Endothelial cell of umbilical vein (primary cell): ENCODE results near the gene POLE4. TPM values are rescaled to one million over a fixed set of nuclear protein-coding genes. Genes with fewer than 3 reads are reported as not detected.

Experiments used
- BruUV-seq: library from RNA; stranded (reverse); fragments of 400-500 nt; replicated peaks from 2 replicates; lab custom pipeline; 2021; lab: Mats Ljungman, UMichigan
- CTCF ChIA-PET: fragments of 300-600, 350-600 bp; sonication (Branson Sonifier 250); formaldehyde crosslinking; loops from one replicate; lab custom pipeline; 2021; ENCODE audit warnings: antibody characterized with exemption, inconsistent platforms; lab: Charles Lee
- POLR2A ChIA-PET: fragments of 300-600, 350-600 bp; sonication (Branson Sonifier 250); formaldehyde crosslinking; loops from one replicate; lab custom pipeline; 2021; ENCODE audit warnings: antibody characterized with exemption, inconsistent platforms; lab: Charles Lee
- DNase-seq: peaks from one replicate; pipeline ENCODE4 v3.0.0-alpha.2; 2011; ENCODE audit warnings: low read depth, low spot score
- FAIRE-seq: peaks from 2 replicates; lab custom pipeline; 2011; peaks lifted over from hg19 to GRCh38; lab: Jason Lieb, UNC
- H2AFZ ChIP-seq: 2 replicates; pipeline ENCODE4 v1.6.0; 2012; ENCODE audit warnings: low read depth, low read length, control low read depth, inconsistent platforms
- H3K27ac ChIP-seq: 2 replicates; pipeline ENCODE4 v1.5.1; 2011; ENCODE audit warnings: low read depth, mild to moderate bottlenecking, control low read depth, low read length, moderate library complexity; ENCODE audit not compliant: insufficient read depth
- H3K27me3 ChIP-seq, 2 experiments: 2 replicates each; pipeline versions ENCODE4 v1.6.0 to v1.6.1; 2011; ENCODE audit warnings: low read length in 2 of 2, mixed read lengths in 1 of 2; ENCODE audit not compliant: control insufficient read depth in 2 of 2, insufficient read depth in 2 of 2
- H3K36me3 ChIP-seq, 2 experiments: 2 replicates in 1 of 2; 3 replicates in 1 of 2; pipeline ENCODE4 v1.5.1; 2011; ENCODE audit warnings: low read length in 2 of 2, mild to moderate bottlenecking in 1 of 2, moderate library complexity in 1 of 2; ENCODE audit not compliant: control insufficient read depth in 2 of 2, insufficient read depth in 2 of 2; ENCODE audit errors: extremely low read depth in 1 of 2
- H3K4me1 ChIP-seq: 3 replicates; pipeline ENCODE4 v1.5.1; 2011; ENCODE audit warnings: mild to moderate bottlenecking, low read length; ENCODE audit not compliant: control insufficient read depth, insufficient read depth; ENCODE audit errors: extremely low read depth
- H3K4me2 ChIP-seq: 2 replicates; pipeline ENCODE4 v1.6.1; 2011; ENCODE audit warnings: low read length, control low read depth, mixed read lengths; ENCODE audit not compliant: insufficient read depth
- H3K4me3 ChIP-seq, 3 experiments: fragments of 200-600 bp in 1 of 3; sonication (generic), shearing (Covaris generic) in 1 of 3; replicated peaks in 1 of 3; 2 replicates each; pipeline ENCODE4 v1.5.1; 2011 to 2016; ENCODE audit warnings: control low read depth in 3 of 3, low read length in 3 of 3, mild to moderate bottlenecking in 2 of 3, inconsistent platforms in 1 of 3, low read depth in 1 of 3, moderate library complexity in 1 of 3; ENCODE audit not compliant: insufficient read depth in 1 of 3
- H3K79me2 ChIP-seq: 2 replicates; pipeline ENCODE4 v1.6.0; 2012; ENCODE audit warnings: low read length, inconsistent platforms; ENCODE audit not compliant: control insufficient read depth, insufficient read depth
- H3K9ac ChIP-seq: replicated peaks from 2 replicates; pipeline ENCODE3; 2011; ENCODE audit warnings: low read length, control low read depth; ENCODE audit not compliant: insufficient read depth; ENCODE audit errors: extremely low read depth
- H3K9me1 ChIP-seq: replicated peaks from 3 replicates; pipeline ENCODE4 v1.6.0; 2011; ENCODE audit warnings: mild to moderate bottlenecking, low read length; ENCODE audit not compliant: control insufficient read depth, insufficient read depth; ENCODE audit errors: extremely low read depth
- H3K9me3 ChIP-seq: replicated peaks from 2 replicates; pipeline ENCODE4 v1.5.1; 2012; ENCODE audit warnings: low read length, inconsistent platforms; ENCODE audit not compliant: control insufficient read depth, insufficient read depth
- H4K20me1 ChIP-seq: replicated peaks from 2 replicates; pipeline ENCODE3; 2011; ENCODE audit warnings: mild to moderate bottlenecking, low read length; ENCODE audit not compliant: control insufficient read depth, insufficient read depth; ENCODE audit errors: extremely low read depth
- EZH2 ChIP-seq: IDR thresholded peaks from 2 replicates; pipeline ENCODE4 v1.6.1; 2012; ENCODE audit warnings: borderline replicate concordance, low read depth, mild to moderate bottlenecking, moderate library complexity, low read length, inconsistent platforms; ENCODE audit not compliant: severe bottlenecking
- FOS ChIP-seq: IDR thresholded peaks from 2 replicates; pipeline ENCODE4 v1.6.1; 2011; ENCODE audit warnings: mild to moderate bottlenecking, low read length, moderate library complexity, borderline replicate concordance; ENCODE audit not compliant: insufficient read depth
- JUN ChIP-seq: IDR thresholded peaks from 2 replicates; pipeline ENCODE4 v1.6.1; 2011; ENCODE audit warnings: borderline replicate concordance, low read depth; ENCODE audit not compliant: insufficient read length, insufficient read depth
- MAX ChIP-seq: IDR thresholded peaks from 2 replicates; pipeline ENCODE4 v1.6.1; 2011; ENCODE audit not compliant: insufficient read depth, insufficient read length
- POLR2A ChIP-seq: IDR thresholded peaks from 2 replicates; pipeline ENCODE4 v1.6.1; 2012; ENCODE audit warnings: low read depth, mild to moderate bottlenecking, control low read depth, low read length
- POLR2AphosphoS5 ChIP-seq: IDR thresholded peaks from 2 replicates; pipeline ENCODE4 v1.6.1; 2012; ENCODE audit warnings: low read depth, mild to moderate bottlenecking, control low read depth, low read length, moderate library complexity; ENCODE audit not compliant: insufficient read depth
- dilution Hi-C: fragments of 300-500 bp; cut with MboI; formaldehyde crosslinking; loops from one replicate; pipeline ENCODE4 v1.15.0; 2019; ENCODE audit warnings: low sequenced_read_pairs; ENCODE audit not compliant: extremely low pct_ligation_motif_present
- intact Hi-C: fragments of 100-400 bp; cut with micrococcal nuclease; formaldehyde crosslinking; loops from one replicate; pipeline ENCODE4 v1.10.0; 2022
- polyA plus RNA-seq, 4 experiments: library from polyadenylated mRNA; depleted of rRNA in 3 of 4; stranded (reverse) in 3 of 4; unstranded in 1 of 4; fragments of >200 nt; gene quantifications; 2 replicates each; pipeline versions ENCODE4 v1.2.1 to v1.2.3, GENCODE V29; 2011 to 2012; ENCODE audit warnings: missing spikeins in 1 of 4
- total RNA-seq: library from RNA; stranded (reverse); gene quantifications from 2 replicates; pipeline ENCODE4 v1.2.3, GENCODE V29; 2021

The POLE4 gene
- total and polyA plus RNA-seq, 2 donors (not counting 3 experiments of a cell fraction or from before 2014, with no cell fraction given): 21.4 to 42.6 TPM

- H3K4me3 ChIP-seq: no peak overlapping the region
- FAIRE-seq (no peak), DNase-seq (no peak)
- no peaks in the 10 kb centered on the region for H3K27me3 ChIP-seq
- H3K27ac ChIP-seq: no peak overlapping the region
- no peaks in the 10 kb centered on the region for H3K4me1 ChIP-seq
- no peaks in the 10 kb centered on the region for H3K9me1 ChIP-seq
- no TSS peak for BruUV-seq
- no peak overlapping the region for H2AFZ ChIP-seq
- no peaks in the 10 kb centered on the region for H3K9me3 ChIP-seq
- no peak overlapping the region for H3K9ac ChIP-seq
- no peaks in the 10 kb centered on the region for H3K36me3 ChIP-seq
- dilution Hi-C loops: no loop called here
- H3K4me2 ChIP-seq: no peak overlapping the region
- ChIA-PET POLR2A (no interaction called here), CTCF (interaction anchor here (0.6 to 1.2 kb wide), 2 partner anchors 10 to 202 kb away, joined by 3 to 4 read pairs; no protein-coding TSS in a partner anchor)
- H4K20me1 ChIP-seq: no peaks in the 10 kb centered on the region
- intact Hi-C loops: loop anchor here (10.0 kb wide), 1 partner anchor 709 kb away; no protein-coding TSS in a partner anchor
- TF ChIP-seq EZH2 (no peak), MAX (no peak), FOS (no peak), POLR2A (no peak)
- no peaks in the 10 kb centered on the region for H3K79me2 ChIP-seq
These were observed 42.7 kb upstream of the POLE4 start for GRCh38 chr2:74915743-74916142.

- no TSS peak for BruUV-seq
- dilution Hi-C loops (no loop called here), intact Hi-C loops (loop anchor here (10.0 kb wide), 1 partner anchor 708 kb away; no protein-coding TSS in a partner anchor)
These were observed 42.0 kb upstream of the POLE4 start for GRCh38 chr2:74916394-74916793.

More at GRCh38 chr2:74916394-74916793, 42.0 kb upstream of the POLE4 start:
- ChIA-PET CTCF (interaction anchor here (0.7 to 1.2 kb wide), 2 partner anchors 9 to 203 kb away, joined by 3 to 4 read pairs; no protein-coding TSS in a partner anchor), POLR2A (no interaction called here)
- H3K9ac ChIP-seq: no peak overlapping the region
- H3K9me1 ChIP-seq: no peaks in the 10 kb centered on the region
- no peak for FAIRE-seq
- H3K9me3 ChIP-seq: no peaks in the 10 kb centered on the region
- TF ChIP-seq EZH2 (no peak), POLR2AphosphoS5 (no peak), JUN (no peak), POLR2A (no peak)
- H2AFZ ChIP-seq: no peak overlapping the region
- H3K27ac ChIP-seq: no peak overlapping the region
- no peaks in the 10 kb centered on the region for H3K79me2 ChIP-seq
- H3K36me3 ChIP-seq: no peaks in the 10 kb centered on the region
- H3K4me1 ChIP-seq: no peaks in the 10 kb centered on the region
- no peaks in the 10 kb centered on the region for H3K27me3 ChIP-seq
- no peak overlapping the region for H3K4me2 ChIP-seq
- no peak for DNase-seq
- no peak overlapping the region for H3K4me3 ChIP-seq
- no peaks in the 10 kb centered on the region for H4K20me1 ChIP-seq
